Measurements from ENCODE around the gene NPAS2. TPM values are rescaled to one million over a fixed set of nuclear protein-coding genes. Genes with fewer than 3 reads are reported as not detected.

NPAS2 gene
- polyA plus RNA-seq, 1 donor (not counting 4 experiments of a cell fraction or from before 2014, with no cell fraction given): 17.7 TPM

- Histone ChIP-seq H3K27me3 (ENCODE audit: control insufficient read depth, extremely low read depth, insufficient read depth, low read length) (no peaks in the 10 kb centered on the region), H3K9ac (ENCODE audit: control insufficient read depth, extremely low read depth, insufficient read depth, low read length) (no peak overlapping the region), H4K20me1 (ENCODE audit: control insufficient read depth, extremely low read depth, insufficient read depth, low read length) (peaks cover 16% of the 10 kb centered on the region), H3K4me2 (ENCODE audit: control insufficient read depth, extremely low read depth, insufficient read depth, low read depth, low read length) (no peak overlapping the region), H3K79me2 (ENCODE audit: control insufficient read depth, insufficient read depth, low read length) (peaks cover 52% of the 10 kb centered on the region), H3K36me3 (ENCODE audit: control insufficient read depth in 2 of 2, extremely low read depth in 1 of 2, insufficient read depth in 2 of 2, low read length in 2 of 2) (peaks cover 0 to 5% of the 10 kb centered on the region in 2 experiments), H3K9me1 (ENCODE audit: control insufficient read depth, extremely low read depth, insufficient read depth, low read length) (no peaks in the 10 kb centered on the region), H2AFZ (ENCODE audit: control insufficient read depth, low read length) (no peak overlapping the region), H3K4me3 (ENCODE audit: control insufficient read depth in 2 of 3, extremely low read depth in 1 of 3, insufficient read depth in 2 of 3, low read depth in 1 of 3, low read length in 3 of 3) (no peak overlapping the region), H3K4me1 (ENCODE audit: control insufficient read depth, extremely low read depth, insufficient read depth, low read length) (peaks cover 7% of the 10 kb centered on the region), H3K9me3 (ENCODE audit: control insufficient read depth, low read depth, low read length) (no peaks in the 10 kb centered on the region), H3K27ac (ENCODE audit: control insufficient read depth, insufficient read depth, low read length) (no peak overlapping the region)
- TF ChIP-seq EZH2 (IDR thresholded peaks at IDR 0.05; ENCODE audit: low read length): no peak
- no peak for TF ChIP-seq CTCF (optimal IDR thresholded peaks at IDR 0.05 in 1 of 3, IDR thresholded peaks at IDR 0.05 in 1 of 3, conservative IDR thresholded peaks at IDR 0.05 in 1 of 3; ENCODE audit: extremely low read depth in 1 of 3, insufficient read depth in 2 of 3, low read length in 3 of 3)
- FAIRE-seq: no peak
- DNase-seq (ENCODE audit: low read depth, low spot score): no peak
- dilution Hi-C loops (cut with MboI; ENCODE audit: extremely low pct_ligation_motif_present, low sequenced_read_pairs): no loop called here
These were observed 15.2 kb downstream of the NPAS2 start for GRCh38 chr2:100835006-100835659.

DNA sequence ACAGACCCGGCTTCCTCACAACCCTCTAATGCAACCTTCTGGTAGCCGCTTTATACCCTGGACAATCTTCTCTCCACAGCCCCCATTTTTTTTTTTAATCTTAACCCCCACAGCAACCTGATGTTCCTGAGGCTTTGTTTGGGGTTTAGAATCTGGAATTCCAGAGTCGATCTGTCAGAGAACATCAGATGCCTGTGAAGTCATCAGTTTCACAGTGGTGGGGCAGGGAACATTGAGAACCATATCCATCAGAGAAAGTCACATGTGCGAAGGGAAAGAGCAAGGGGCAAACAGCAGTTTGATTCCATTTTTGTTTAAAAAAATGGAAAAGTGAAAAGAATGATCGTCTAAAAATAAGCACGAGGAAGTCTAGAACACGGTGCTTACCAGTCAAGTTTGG is 20.6 kb downstream of the NPAS2 start:
- dilution Hi-C loops (cut with MboI; ENCODE audit: extremely low pct_ligation_motif_present, low sequenced_read_pairs): no loop called here
- no peaks in the 10 kb centered on the region for H3K9me3 ChIP-seq (ENCODE audit: control insufficient read depth, low read depth, low read length)
- H3K36me3 ChIP-seq (ENCODE audit: control insufficient read depth in 2 of 2, extremely low read depth in 1 of 2, insufficient read depth in 2 of 2, low read length in 2 of 2): peaks cover 3 to 4% of the 10 kb centered on the region in 2 experiments
- no peaks in the 10 kb centered on the region for H3K27me3 ChIP-seq (ENCODE audit: control insufficient read depth, extremely low read depth, insufficient read depth, low read length)
- no peaks in the 10 kb centered on the region for H3K4me1 ChIP-seq (ENCODE audit: control insufficient read depth, extremely low read depth, insufficient read depth, low read length)
- no peak for FAIRE-seq
- no peak for TF ChIP-seq CTCF (optimal IDR thresholded peaks at IDR 0.05 in 1 of 3, IDR thresholded peaks at IDR 0.05 in 1 of 3, conservative IDR thresholded peaks at IDR 0.05 in 1 of 3; ENCODE audit: extremely low read depth in 1 of 3, insufficient read depth in 2 of 3, low read length in 3 of 3)
- no peak for TF ChIP-seq EZH2 (IDR thresholded peaks at IDR 0.05; ENCODE audit: low read length)
- H3K9ac ChIP-seq (ENCODE audit: control insufficient read depth, extremely low read depth, insufficient read depth, low read length): no peak overlapping the region
- H3K4me3 ChIP-seq (ENCODE audit: control insufficient read depth in 2 of 3, extremely low read depth in 1 of 3, insufficient read depth in 2 of 3, low read depth in 1 of 3, low read length in 3 of 3): no peak overlapping the region
- no peak overlapping the region for H2AFZ ChIP-seq (ENCODE audit: control insufficient read depth, low read length)
- peaks cover 44% of the 10 kb centered on the region for H3K79me2 ChIP-seq (ENCODE audit: control insufficient read depth, insufficient read depth, low read length)
- peaks cover 4% of the 10 kb centered on the region for H4K20me1 ChIP-seq (ENCODE audit: control insufficient read depth, extremely low read depth, insufficient read depth, low read length)
- H3K27ac ChIP-seq (ENCODE audit: control insufficient read depth, insufficient read depth, low read length): no peak overlapping the region
- no peak for DNase-seq (ENCODE audit: low read depth, low spot score)
- no peaks in the 10 kb centered on the region for H3K9me1 ChIP-seq (ENCODE audit: control insufficient read depth, extremely low read depth, insufficient read depth, low read length)
- H3K4me2 ChIP-seq (ENCODE audit: control insufficient read depth, extremely low read depth, insufficient read depth, low read depth, low read length): no peak overlapping the region

Measured in keratinocyte (primary cell).